HK-2 (cell line): ENCODE results near the gene CLBA1.

Experiments used
- DNase-seq: peaks from one replicate; pipeline ENCODE4 v3.0.0-alpha.2; 2018; ENCODE audit not compliant: unreplicated experiment

The CLBA1 gene

GRCh38 chr14:105005329-105005928 is 19.8 kb downstream of the CLBA1 start:
- no peak for DNase-seq

DNA sequence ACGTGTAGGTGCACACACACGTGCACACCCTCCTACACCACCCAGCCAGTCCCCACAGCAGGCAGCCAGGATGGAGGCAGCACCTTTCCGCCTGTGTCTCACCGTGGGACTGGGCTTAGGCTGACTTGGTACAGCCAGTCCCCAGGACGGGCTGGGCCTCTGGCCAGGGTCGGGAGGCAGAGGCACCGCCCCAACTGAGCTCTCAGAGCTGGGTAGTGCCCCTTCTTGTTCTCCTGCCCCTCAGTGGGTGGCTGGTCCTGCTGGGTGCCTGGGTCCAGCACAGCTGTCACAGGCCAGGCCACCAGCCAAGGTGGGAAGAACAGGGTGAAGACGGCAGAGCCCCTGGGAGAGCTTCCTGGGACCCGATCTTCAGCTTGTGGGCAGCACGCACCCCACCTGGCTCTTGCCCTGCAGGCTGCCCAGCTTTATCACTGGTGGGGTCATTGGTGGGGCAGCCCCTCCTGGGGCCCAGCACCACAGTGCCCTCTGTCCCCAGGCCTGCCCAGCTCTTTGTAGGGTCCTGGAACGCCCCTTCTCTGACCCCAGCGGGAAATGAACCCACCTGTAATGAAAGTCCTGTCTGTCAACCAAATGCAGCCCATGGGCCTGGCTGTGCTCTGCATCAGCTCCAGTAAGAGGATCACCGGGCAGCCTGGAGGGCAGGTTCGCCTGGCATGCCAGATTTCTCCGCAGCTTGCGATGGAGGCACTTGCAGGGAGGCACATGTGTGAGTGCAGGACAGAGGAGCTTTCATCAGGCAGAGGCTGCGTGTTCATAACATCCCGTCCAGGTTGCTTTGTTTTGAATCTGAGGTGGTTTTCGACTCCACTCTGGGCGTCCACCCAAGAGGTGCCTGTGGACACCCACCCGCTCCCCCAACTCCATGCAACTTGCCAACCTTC is 20.6 kb downstream of the CLBA1 start:
- DNase-seq, result no peak

DNA sequence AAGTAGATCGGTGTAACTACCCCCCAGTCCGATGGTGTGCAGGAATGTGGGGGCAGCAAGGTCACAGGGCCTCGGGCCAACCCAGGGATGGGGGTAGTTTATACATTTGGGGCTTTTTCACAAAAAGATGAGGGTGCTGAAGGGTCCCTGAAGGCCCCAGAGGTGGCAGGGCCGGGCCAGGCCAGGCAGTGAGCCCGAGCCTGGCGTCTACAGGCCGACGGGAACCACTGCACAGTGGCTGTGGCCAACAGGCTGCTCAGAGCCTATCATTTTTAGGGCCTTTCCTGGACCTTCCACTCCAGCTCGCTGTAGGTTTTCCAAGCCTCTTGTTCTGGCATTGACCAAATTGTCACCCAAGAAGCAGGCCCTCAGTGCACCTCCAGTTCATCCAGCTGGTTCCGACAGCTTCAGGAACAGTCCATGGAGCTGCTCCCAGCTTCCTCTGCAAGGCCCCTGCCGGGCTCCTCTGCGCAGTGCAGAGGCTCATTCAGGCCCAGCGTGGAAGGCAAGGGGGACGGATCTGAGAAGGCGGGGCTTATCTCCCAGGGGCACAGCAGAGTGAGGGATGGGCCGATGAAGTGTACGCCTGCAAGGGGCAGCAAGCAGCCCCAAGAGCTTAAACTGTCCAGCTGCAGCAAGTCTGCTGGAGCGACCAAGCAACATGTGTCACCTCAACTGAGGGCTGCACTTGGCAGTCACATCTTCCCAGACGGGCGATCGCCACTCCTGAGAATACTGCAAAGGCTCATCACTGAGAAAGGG is 21.4 kb downstream of the CLBA1 start:
- DNase-seq, result no peak

GRCh38 chr14:105007593-105008264 is 22.1 kb downstream of the CLBA1 start:
- DNase-seq, result no peak

DNA sequence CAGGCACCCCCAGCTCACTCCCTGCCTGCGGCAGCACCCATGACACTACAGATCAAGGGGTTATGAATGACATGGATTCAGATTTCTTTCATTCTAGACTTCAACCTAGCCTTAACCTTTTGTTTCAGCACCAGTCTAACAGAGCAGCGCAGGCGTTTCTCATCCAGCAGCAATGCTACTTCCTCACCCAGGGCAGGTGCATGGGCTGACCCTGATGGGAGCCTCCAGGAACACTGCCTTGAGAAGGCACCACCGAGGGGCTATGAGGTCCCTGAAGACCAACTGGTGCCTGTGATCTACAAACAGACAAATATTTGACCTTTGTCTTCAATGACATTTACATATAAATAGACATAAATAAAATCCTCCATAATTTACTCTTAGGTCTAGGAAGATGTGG is 24.5 kb downstream of the CLBA1 start:
- DNase-seq, result no peak

DNA sequence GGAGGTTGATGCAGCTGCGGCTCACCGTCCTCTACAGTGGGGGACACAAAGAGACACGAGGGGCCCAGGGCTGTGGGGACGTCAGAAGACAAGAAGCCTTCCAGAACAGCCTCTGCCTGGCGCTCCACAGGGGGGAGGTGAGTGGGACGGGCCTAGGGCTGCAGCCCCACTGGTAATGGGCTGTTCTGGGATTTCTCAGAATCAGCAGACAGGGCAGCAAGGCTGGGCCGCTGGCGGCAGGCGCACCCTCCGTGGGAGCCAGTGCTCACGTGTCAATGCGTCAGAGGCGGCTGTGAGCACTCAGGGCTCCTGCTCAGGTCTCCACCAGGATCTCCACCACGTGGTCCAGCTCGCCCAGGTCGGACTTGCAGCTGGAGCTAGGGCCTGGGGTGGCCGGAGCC is 25.3 kb downstream of the CLBA1 start:
- DNase-seq, result no peak

DNA sequence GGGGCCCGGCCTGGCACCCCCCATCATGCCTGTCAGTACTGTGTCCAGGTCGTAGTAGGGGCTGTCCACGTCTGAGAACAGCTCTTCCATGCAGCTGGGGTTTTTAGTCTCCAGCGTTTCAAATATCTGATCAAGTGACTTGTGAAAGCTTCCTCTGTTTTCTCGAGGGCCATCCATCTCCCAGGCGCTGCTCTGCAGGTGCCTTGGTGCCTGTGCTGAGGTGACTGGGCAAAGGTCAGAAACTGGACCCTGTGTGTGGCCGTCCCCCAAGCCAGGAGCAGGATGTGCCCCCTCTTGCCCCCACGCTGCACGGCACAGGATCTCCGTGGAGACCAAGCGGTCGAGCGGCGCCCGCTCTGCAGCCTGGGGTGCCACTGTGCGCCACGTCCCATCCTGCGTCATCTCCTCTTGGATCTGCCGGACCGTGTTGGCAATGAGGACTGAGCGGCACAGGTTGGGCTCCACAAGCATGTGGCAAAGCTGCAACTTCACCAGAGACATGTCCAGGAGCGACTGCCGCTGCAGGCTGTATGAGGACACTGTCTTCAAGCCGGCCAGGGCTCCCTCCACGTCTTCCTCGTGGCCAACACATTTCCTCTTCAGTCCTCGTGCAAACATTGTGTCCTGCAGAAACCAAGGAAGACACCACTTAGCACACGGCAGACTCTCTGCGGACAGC is 25.9 kb downstream of the CLBA1 start:
- no peak for DNase-seq

DNA sequence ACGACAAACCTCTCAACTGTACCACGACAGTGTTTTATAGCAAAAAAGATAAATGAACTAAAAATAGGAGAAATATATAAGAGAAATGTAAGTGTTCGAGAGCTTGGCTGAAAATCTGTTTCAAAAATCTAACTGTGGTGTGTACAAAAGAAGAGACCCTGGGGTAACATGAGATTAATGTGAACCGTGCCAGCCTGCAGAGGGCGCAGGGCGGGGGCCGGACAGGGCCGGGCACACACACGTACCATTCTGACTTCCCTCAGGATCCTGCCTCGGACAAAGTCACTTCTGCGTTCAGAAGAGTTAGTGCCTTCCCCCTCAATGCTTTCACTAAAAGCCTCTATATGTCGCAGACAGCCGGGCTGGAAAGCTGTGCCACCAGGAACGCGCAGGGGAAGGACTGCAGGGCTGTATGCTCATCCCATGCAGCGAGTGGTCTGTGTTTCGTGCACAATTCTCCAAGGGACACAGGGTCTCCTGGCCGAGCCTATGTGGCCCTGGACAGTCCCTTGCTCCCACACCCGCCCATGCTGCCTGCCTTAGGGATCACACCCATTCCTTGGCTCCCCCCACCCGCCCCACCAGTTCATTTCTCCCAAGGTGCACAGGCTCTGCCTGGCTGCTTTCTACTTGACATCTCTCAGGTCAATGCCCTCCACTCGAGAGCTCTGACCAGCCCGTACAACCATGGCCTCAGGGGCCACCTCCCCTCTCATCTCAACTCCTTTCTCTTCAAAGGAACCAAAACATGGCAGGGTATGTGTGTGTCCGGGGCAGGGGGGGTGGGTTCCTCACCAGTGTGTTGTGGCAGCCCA is 26.8 kb downstream of the CLBA1 start:
- DNase-seq, result no peak

- DNase-seq, result no peak
These were observed 27.7 kb downstream of the CLBA1 start for GRCh38 chr14:105013150-105013785.

DNA sequence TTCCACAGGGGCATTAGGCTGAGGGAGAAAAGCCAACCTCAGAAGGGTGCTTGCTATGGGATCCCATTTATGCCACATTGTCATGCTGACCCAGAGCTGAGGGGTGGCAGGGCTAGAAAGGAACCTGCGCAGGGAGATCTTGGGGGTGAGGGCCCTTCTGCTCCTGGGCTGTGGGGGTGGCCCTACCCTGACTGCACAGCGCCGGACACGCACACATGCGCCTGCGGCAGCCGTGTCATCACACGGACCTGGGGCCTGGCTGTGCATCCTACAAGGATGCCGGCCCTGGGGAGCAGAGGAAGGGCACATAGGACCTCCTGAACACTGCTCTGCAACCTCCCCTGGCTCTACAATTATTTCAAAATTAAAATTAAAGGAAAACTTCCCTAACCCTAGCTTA is 28.4 kb downstream of the CLBA1 start:
- DNase-seq, result no peak

- DNase-seq, result no peak
These were observed 29.0 kb downstream of the CLBA1 start for GRCh38 chr14:105014631-105015030.

GRCh38 chr14:105015242-105015641 is 29.7 kb downstream of the CLBA1 start:
- no peak for DNase-seq

DNA sequence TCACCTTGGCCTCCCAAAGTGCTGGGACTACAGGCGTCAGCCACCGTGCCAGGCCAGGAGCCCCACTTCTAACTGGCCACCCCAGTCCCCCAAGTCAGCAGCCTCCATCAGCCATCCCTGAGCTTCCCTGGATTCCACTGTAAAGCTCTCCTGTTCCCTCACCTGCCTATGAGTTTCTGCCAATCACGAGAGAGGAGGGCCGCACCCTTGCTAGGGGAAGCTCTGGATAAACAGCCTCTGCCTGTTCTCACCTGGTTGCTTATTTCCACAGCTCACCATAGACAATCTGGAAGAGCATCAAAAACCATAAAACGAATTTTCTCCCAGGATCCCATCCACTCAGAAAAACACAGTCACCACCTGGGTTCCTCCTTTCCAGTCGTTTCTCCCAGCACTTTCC is 30.3 kb downstream of the CLBA1 start:
- DNase-seq, result no peak

GRCh38 chr14:105018414-105018813 is 32.8 kb downstream of the CLBA1 start:
- DNase-seq, result no peak

DNA sequence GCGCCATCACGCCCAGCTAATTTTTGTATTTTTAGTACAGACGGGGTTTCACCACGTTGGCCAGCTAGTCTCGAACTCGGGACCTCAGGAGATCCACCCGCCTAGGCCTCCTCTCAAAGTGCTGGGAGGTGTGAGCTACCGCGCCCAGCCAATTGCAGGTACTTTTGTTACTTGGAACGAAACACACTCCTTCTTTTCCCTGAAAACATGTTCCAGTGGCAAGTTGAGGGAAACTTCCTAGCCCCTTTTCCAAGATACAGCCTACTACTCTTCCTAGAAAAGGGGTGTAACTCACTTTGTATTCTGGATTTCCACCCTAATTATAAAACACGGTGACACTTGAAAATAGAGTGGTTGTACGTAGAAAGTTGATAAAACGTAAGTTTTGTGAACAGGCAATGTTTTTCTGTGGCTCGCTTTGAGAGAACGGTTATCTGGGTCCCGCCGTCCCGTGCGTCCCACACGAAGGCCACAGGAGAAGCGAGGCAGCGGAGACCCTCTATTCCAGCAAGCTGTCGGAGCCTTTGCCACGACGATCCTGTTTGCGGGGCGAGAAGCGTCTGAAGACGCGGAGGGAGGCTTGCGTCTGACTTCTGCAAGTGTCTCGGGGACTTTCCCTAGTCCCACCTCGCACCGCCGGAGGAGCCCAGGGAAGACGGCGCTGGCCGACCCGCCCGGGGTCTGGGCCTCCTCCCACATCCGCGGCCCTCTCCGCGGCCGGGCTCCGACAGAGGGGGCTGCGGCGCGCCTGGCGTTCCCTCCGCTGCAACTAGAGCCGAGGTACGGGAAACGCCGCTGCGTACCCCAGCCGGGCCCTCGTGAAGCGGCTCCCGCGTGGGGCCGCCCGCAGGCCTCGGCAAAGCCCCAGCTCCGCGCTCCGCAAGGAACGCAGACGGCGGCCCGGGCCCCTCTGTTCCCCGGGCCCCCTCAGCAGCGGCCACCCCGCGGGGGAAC is 34.5 kb downstream of the CLBA1 start:
- DNase-seq, result no peak

DNA sequence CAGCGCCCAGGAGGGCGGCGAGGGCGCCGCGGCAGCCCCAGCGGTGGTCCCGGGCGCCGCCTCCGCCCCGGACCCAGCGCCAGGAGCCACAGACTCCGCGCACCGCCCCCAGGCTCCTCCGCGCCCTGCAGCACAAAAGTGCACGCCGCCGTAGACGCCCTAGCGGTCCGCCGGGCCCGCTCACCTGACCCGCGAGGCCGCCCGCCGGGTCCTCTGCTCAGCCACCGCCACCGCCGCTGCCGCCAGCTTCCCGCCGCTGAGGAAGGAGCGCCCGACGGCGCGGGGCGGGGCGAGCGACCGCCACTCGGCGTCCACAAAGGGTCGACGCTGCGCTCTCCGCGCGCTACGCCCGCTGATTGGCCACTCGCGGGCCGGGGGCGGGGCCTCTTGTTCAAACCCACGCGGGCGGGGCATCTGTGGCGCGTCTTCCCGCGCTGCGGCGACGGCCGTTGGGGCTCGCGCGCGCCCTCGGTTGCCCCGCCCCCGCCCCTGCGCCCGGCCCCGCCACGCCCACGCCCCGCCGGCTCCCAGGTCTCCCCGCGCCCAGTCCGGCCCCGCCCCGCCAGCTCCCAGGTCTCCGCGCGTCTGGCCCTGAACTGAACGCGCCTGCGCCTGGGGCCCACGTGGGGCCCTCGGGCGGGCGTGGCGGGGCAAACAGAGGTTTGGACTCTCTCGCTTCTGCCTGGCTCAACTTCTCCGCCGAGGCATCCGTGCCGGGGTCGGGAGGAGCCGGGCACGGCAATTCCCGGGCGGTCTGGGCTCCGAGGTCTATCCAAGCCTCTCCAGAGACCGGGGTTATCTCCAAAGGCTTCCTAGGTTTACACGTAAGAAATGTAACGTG is 35.4 kb downstream of the CLBA1 start, which contains the start of gene CDCA4:
Gene CDCA4, minus strand, starts transcription at position 269 of the 841 bp plus-strand sequence. CDS start 9,154 bp downstream, outside the sequence.
- DNase-seq, result peak; percentile 97

DNA sequence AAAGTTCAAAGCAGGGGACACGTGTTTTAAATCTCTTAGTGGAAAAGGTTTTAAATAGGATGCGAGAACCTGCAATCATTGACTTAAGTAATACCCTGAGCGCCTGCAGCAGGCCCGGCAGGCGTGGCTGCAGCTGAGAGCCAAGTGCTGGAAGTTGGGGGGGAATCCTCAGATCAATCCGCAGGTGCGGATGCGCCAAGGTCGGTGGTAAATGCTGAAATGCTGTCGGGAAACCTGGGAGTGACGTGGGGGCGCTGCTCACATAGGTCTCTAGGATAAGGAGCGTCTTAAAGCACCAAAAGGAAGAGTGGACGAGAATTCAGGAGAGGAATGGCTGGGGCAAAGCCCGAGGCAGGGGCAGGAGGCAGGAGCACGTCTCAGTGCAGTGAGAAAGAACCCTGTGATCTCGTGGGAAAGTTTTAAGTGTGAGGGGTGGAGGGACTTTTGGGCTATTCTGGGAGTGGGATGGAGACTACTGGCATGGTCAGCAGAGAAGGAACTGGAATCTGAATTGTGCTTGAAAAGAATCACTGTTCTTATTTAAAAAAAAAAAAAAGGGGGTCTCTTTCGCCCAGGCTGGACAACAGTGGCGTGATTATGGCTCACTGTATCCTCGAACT is 36.2 kb downstream of the CLBA1 start:
- DNase-seq, result peak; percentile 65
